Activated CD4-positive, alpha-beta T cell treated with anti-CD3 and anti-CD28 coated beads, Interleukin-2, amount 10 ng/mL, durations not matched to agents 7 days and 5 days (primary cell): ENCODE measurements around the gene MTA3. TPM values are rescaled to one million over a fixed set of nuclear protein-coding genes. Genes with fewer than 3 reads are reported as not detected.
"Not testable (repeated sequence)": the region's sequence is repeated elsewhere in the genome, so short reads cannot be mapped to it uniquely, and the experiment has no call there.

ENCODE experiments used
- CTCF ChIA-PET: fragments of 350-600 bp; sonication (Branson Sonifier 250); formaldehyde crosslinking; loops from one replicate; lab custom pipeline; 2021; ENCODE audit warnings: antibody characterized with exemption; lab: Charles Lee
- POLR2A ChIA-PET: fragments of 350-600 bp; sonication (Branson Sonifier 250); formaldehyde crosslinking; loops from one replicate; lab custom pipeline; 2021; ENCODE audit warnings: antibody characterized with exemption; lab: Charles Lee
- DNase-seq: peaks from one replicate; pipeline ENCODE4 v3.0.0-alpha.2; 2020
- H3K27ac Mint-ChIP-seq: one replicate; pipeline ENCODE4 v1.8.0; 2021; ENCODE audit warnings: mild to moderate bottlenecking, moderate library complexity, mixed read lengths
- H3K27me3 Mint-ChIP-seq: one replicate; pipeline ENCODE4 v1.8.0; 2021; ENCODE audit warnings: mixed read lengths
- H3K36me3 Mint-ChIP-seq: one replicate; pipeline ENCODE4 v1.8.0; 2021; ENCODE audit warnings: low read depth, mixed read lengths
- H3K4me1 Mint-ChIP-seq: one replicate; pipeline ENCODE4 v1.8.0; 2021; ENCODE audit warnings: mixed read lengths
- H3K4me3 Mint-ChIP-seq: one replicate; pipeline ENCODE4 v1.8.0; 2021; ENCODE audit warnings: mild to moderate bottlenecking, moderate library complexity, mixed read lengths
- H3K9me3 Mint-ChIP-seq: one replicate; pipeline ENCODE4 v1.8.0; 2021; ENCODE audit warnings: mixed read lengths
- total RNA-seq, 2 experiments: library from RNA; stranded (reverse); gene quantifications; one replicate each; pipeline ENCODE4 v1.2.3, GENCODE V29; 2021

MTA3 gene
- total RNA-seq, 2 experiments from 2014 or later = 34.5 to 36.5 TPM

- peak overlapping the region; percentile 96 for H3K27ac Mint-ChIP-seq
- H3K27me3 Mint-ChIP-seq = no peaks in the 10 kb centered on the region
- no peak for DNase-seq
- H3K36me3 Mint-ChIP-seq = peaks cover 14% of the 10 kb centered on the region
- H3K9me3 Mint-ChIP-seq = no peaks in the 10 kb centered on the region
- CTCF ChIA-PET = interaction anchor here (0.6 kb wide), 1 partner anchor 81 kb away, joined by 3 read pairs; no protein-coding TSS in a partner anchor
- POLR2A ChIA-PET = no interaction called here
- H3K4me3 Mint-ChIP-seq = peak overlapping the region; percentile 82
- H3K4me1 Mint-ChIP-seq = peaks cover 37% of the 10 kb centered on the region
Observed at GRCh38 chr2:42569883-42570282, 1.5 kb downstream of the MTA3 start.

- CTCF ChIA-PET = interaction anchor here (1.1 to 1.2 kb wide), 2 partner anchors 48 to 91 kb away, joined by 3 to 5 read pairs; no protein-coding TSS in a partner anchor
- no peaks in the 10 kb centered on the region for H3K9me3 Mint-ChIP-seq
- no peak overlapping the region for H3K4me3 Mint-ChIP-seq
- H3K4me1 Mint-ChIP-seq = peaks cover 37% of the 10 kb centered on the region
- peaks cover 31% of the 10 kb centered on the region for H3K36me3 Mint-ChIP-seq
- H3K27ac Mint-ChIP-seq = peak overlapping the region; percentile 5
- no peak for DNase-seq
- POLR2A ChIA-PET = interaction anchor here (0.7 kb wide), 1 partner anchor 436 kb away, joined by 4 read pairs; no protein-coding TSS in a partner anchor
- H3K27me3 Mint-ChIP-seq = no peaks in the 10 kb centered on the region
Observed at GRCh38 chr2:42572297-42573081, 4.1 kb downstream of the MTA3 start.

DNA sequence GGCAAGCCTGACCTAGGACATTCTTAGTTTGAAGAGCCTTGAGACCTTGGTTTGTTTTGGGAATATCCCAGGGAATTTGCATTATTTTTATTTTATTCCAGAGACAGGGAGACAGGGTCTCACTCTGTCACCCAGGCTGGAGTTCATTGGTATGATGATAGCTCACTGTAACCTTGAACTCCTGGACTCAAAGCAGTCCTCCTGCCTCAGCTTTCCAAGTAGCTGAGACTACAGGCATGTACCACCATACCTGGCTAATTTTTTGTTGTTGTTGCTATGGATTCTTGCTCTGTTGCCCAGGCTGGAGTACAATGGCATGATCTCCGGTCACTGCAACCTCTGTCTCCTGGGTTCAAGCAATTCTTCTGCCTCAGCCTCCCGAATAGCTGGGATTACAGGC lies 4.8 kb downstream of the MTA3 start:
- H3K4me1 Mint-ChIP-seq = peaks cover 31% of the 10 kb centered on the region
- no peak for DNase-seq
- POLR2A ChIA-PET = no interaction called here

GRCh38 chr2:42575458-42576064 lies 7.1 kb downstream of the MTA3 start:
- no peak overlapping the region for H3K4me3 Mint-ChIP-seq
- peaks cover 21% of the 10 kb centered on the region for H3K4me1 Mint-ChIP-seq
- no peaks in the 10 kb centered on the region for H3K9me3 Mint-ChIP-seq
- CTCF ChIA-PET = interaction anchor here (1.2 kb wide), 1 partner anchor 88 kb away, joined by 3 read pairs; no protein-coding TSS in a partner anchor
- peaks cover 40% of the 10 kb centered on the region for H3K36me3 Mint-ChIP-seq
- H3K27me3 Mint-ChIP-seq = no peaks in the 10 kb centered on the region
- DNase-seq = peak; percentile 10
- H3K27ac Mint-ChIP-seq = peak overlapping the region; percentile 81
- POLR2A ChIA-PET = interaction anchor here (0.7 kb wide), 1 partner anchor 115 kb away, joined by 4 read pairs; no protein-coding TSS in a partner anchor

More for the DNA sequence above, 4.8 kb downstream of the MTA3 start:
- H3K36me3 Mint-ChIP-seq = peaks cover 31% of the 10 kb centered on the region
- H3K4me3 Mint-ChIP-seq = no peak overlapping the region
- no peak overlapping the region for H3K27ac Mint-ChIP-seq
- no peaks in the 10 kb centered on the region for H3K9me3 Mint-ChIP-seq
- CTCF ChIA-PET = interaction anchor here (1.2 kb wide), 1 partner anchor 90 kb away, joined by 3 read pairs; no protein-coding TSS in a partner anchor
- no peaks in the 10 kb centered on the region for H3K27me3 Mint-ChIP-seq

GRCh38 chr2:42578621-42579020 lies 10.2 kb downstream of the MTA3 start:
- peaks cover 18% of the 10 kb centered on the region for H3K4me1 Mint-ChIP-seq
- ChIA-PET POLR2A (no interaction called here), CTCF (no interaction called here)
- no peaks in the 10 kb centered on the region for H3K27me3 Mint-ChIP-seq
- H3K9me3 Mint-ChIP-seq = no peaks in the 10 kb centered on the region
- H3K27ac Mint-ChIP-seq = no peak overlapping the region
- no peak overlapping the region for H3K4me3 Mint-ChIP-seq
- DNase-seq = no peak
- H3K36me3 Mint-ChIP-seq = peaks cover 44% of the 10 kb centered on the region

DNA sequence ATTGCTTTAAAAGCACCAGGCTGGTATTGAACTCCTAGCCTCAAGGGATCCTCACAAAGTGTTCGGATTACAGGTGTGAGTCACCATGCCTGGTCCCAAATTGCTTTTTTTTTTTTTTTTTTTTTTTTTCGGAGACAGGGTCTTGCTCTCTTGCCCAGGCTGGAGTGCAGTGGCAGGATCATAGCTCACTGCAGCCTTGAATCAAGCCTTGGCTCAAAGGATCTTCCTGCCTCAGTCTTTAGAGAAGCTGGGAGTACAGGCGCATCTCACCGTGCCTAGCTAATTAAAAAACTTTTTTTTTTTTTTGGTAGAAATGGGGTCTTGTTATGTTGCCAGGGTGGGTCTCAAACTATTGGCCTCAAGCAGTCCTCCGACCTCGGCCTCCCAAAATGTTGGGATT lies 12.8 kb downstream of the MTA3 start:
- Mint-ChIP-seq H3K9me3 (no peaks in the 10 kb centered on the region), H3K27ac (no peak overlapping the region), H3K36me3 (peaks cover 37% of the 10 kb centered on the region), H3K27me3 (no peaks in the 10 kb centered on the region), H3K4me3 (no peak overlapping the region), H3K4me1 (peaks cover under 1% of the 10 kb centered on the region)
- DNase-seq = no peak
- ChIA-PET POLR2A (no interaction called here), CTCF (interaction anchor here (0.6 kb wide), 2 partner anchors 11 to 486 kb away, joined by 3 to 4 read pairs; no protein-coding TSS in a partner anchor)

GRCh38 chr2:42584628-42585027 lies 16.2 kb downstream of the MTA3 start:
- H3K4me1 Mint-ChIP-seq, H3K4me3 Mint-ChIP-seq, POLR2A ChIA-PET, DNase-seq, H3K27me3 Mint-ChIP-seq, H3K9me3 Mint-ChIP-seq, H3K27ac Mint-ChIP-seq: not testable (repeated sequence)
- CTCF ChIA-PET = interaction anchor here (0.5 to 0.9 kb wide), 2 partner anchors 12 to 13 kb away, joined by 3 read pairs; no protein-coding TSS in a partner anchor
- peaks cover 34% of the 10 kb centered on the region for H3K36me3 Mint-ChIP-seq

- CTCF ChIA-PET = no interaction called here
- POLR2A ChIA-PET = no interaction called here
- DNase-seq = no peak
- Mint-ChIP-seq H3K4me3 (no peak overlapping the region), H3K36me3 (peaks cover 35% of the 10 kb centered on the region), H3K27ac (no peak overlapping the region), H3K4me1 (peaks cover 7% of the 10 kb centered on the region), H3K27me3 (no peaks in the 10 kb centered on the region), H3K9me3 (no peaks in the 10 kb centered on the region)
Observed at GRCh38 chr2:42585779-42586178, 17.3 kb downstream of the MTA3 start.

DNA sequence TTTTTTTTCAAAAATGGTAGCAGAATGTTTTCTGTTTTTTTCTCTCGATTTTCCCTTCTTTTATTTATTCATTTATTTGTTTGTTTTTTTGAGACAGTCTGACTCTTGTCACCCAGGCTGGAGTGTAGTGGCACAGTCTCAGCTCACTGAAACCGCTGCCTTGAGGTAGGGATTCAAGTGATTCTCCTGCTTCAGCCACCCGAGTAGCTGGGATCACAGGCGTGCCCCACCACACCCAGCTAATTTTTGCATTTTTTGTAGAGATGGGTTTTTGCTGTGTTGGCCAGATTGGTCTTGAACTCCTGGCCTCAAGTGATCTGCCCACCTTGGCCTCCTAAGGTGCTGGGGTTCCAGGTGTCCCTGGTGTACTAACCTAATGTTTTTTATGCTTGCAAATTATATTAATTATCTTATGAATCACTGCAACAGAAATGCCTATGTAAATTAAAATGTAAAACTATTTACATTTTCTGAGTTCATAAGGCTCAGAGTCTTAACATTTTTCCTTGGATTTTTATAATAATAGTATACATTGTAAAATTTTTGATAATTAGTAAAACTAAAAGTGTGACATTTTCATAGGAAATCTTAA lies 19.2 kb downstream of the MTA3 start:
- peaks cover 32% of the 10 kb centered on the region for H3K36me3 Mint-ChIP-seq
- H3K27ac Mint-ChIP-seq = no peak overlapping the region
- DNase-seq = no peak
- no peaks in the 10 kb centered on the region for H3K27me3 Mint-ChIP-seq
- no peaks in the 10 kb centered on the region for H3K9me3 Mint-ChIP-seq
- H3K4me3 Mint-ChIP-seq = no peak overlapping the region
- CTCF ChIA-PET = interaction anchor here (1.3 kb wide), 1 partner anchor 37 kb away, joined by 3 read pairs; no protein-coding TSS in a partner anchor
- peaks cover 7% of the 10 kb centered on the region for H3K4me1 Mint-ChIP-seq
- POLR2A ChIA-PET = no interaction called here

GRCh38 chr2:42588121-42588520 lies 19.7 kb downstream of the MTA3 start:
- no peak for DNase-seq
- ChIA-PET CTCF (interaction anchor here (1.3 kb wide), 1 partner anchor 38 kb away, joined by 3 read pairs; no protein-coding TSS in a partner anchor), POLR2A (no interaction called here)
- Mint-ChIP-seq H3K4me3 (no peak overlapping the region), H3K36me3 (peaks cover 28% of the 10 kb centered on the region), H3K4me1 (peaks cover 7% of the 10 kb centered on the region), H3K27ac (no peak overlapping the region), H3K9me3 (no peaks in the 10 kb centered on the region), H3K27me3 (no peaks in the 10 kb centered on the region)

DNA sequence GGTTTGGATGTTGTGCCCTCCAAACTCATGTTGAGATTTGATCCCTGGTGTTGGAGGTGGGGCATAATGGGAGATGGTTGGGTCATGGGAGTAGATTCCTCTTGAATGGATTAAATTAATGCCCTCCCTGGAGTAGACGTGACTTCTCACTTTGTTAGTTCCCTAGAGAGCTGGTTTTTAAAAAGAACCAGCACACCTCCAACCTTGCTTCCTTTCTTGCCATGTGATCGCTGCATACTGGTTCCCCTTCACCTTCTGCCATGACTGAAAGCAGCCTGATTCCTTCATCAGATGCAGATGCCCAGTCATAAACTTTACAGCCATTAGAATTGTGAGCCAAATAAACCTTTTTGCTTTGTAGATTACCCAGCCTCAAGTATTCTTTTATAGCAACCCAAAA lies 21.7 kb downstream of the MTA3 start:
- Mint-ChIP-seq H3K27me3 (no peaks in the 10 kb centered on the region), H3K4me1 (peaks cover 7% of the 10 kb centered on the region), H3K36me3 (peaks cover 20% of the 10 kb centered on the region), H3K9me3 (no peaks in the 10 kb centered on the region), H3K27ac (no peak overlapping the region), H3K4me3 (no peak overlapping the region)
- POLR2A ChIA-PET = no interaction called here
- no peak for DNase-seq
- CTCF ChIA-PET = no interaction called here

GRCh38 chr2:42593282-42593681 lies 24.9 kb downstream of the MTA3 start:
- CTCF ChIA-PET = interaction anchor here (1.0 kb wide), 1 partner anchor 96 kb away, joined by 6 read pairs; no protein-coding TSS in a partner anchor
- Mint-ChIP-seq H3K4me1 (peaks cover 7% of the 10 kb centered on the region), H3K9me3 (no peaks in the 10 kb centered on the region), H3K27me3 (no peaks in the 10 kb centered on the region), H3K27ac (no peak overlapping the region), H3K36me3 (peaks cover 12% of the 10 kb centered on the region), H3K4me3 (no peak overlapping the region)
- no peak for DNase-seq
- POLR2A ChIA-PET = no interaction called here
